K562 (cell line): ENCODE results near the gene GNG5. TPM values are rescaled to one million over a fixed set of nuclear protein-coding genes. Genes with fewer than 3 reads are reported as not detected.

Experiments used
- BCOR ChIP-seq: fragments of 450-650 bp; IDR thresholded peaks from 2 replicates; pipeline ENCODE4 v1.6.1; 2016
- CREB1 ChIP-seq, 2 experiments: sonication (generic) in 1 of 2; formaldehyde crosslinking in 1 of 2; IDR thresholded peaks; 2 replicates each; pipeline versions ENCODE4 v1.6.1 to v1.8.0; 2012 to 2022; ENCODE audit warnings: inconsistent platforms in 1 of 2, mild to moderate bottlenecking in 1 of 2, missing genetic modification reagents in 1 of 2, moderate library complexity in 1 of 2
- FIP1L1 ChIP-seq: fragments of 200-400 bp; formaldehyde crosslinking; IDR thresholded peaks from 2 replicates; pipeline ENCODE4 v1.6.1; 2018; ENCODE audit warnings: mild to moderate bottlenecking, low read depth, low read length; ENCODE audit not compliant: poor library complexity, severe bottlenecking
- HNRNPLL ChIP-seq: fragments of 200-400 bp; formaldehyde crosslinking; IDR thresholded peaks from 2 replicates; pipeline ENCODE4 v1.6.1; 2017; ENCODE audit warnings: low read length, low read depth, mild to moderate bottlenecking; ENCODE audit not compliant: poor library complexity, severe bottlenecking
- L3MBTL2 ChIP-seq: fragments of 450-650 bp; IDR thresholded peaks from 2 replicates; pipeline ENCODE4 v1.6.1; 2016; ENCODE audit warnings: mild to moderate bottlenecking, moderate library complexity
- NFIC ChIP-seq: fragments of 450-650 bp; IDR thresholded peaks from 2 replicates; pipeline ENCODE4 v1.6.1; 2017; ENCODE audit warnings: mild to moderate bottlenecking, inconsistent platforms
- NR2C1 ChIP-seq, 2 experiments: fragments of 450-650 bp; IDR thresholded peaks; 2 replicates each; pipeline ENCODE4 v1.6.1; 2017; ENCODE audit warnings: mild to moderate bottlenecking in 2 of 2, antibody characterized with exemption in 1 of 2, inconsistent platforms in 1 of 2, missing compliant biosample characterization in 1 of 2, missing genetic modification characterization in 1 of 2
- POLR2G ChIP-seq: fragments of 200-400 bp; formaldehyde crosslinking; IDR thresholded peaks from 2 replicates; pipeline ENCODE4 v1.6.1; 2017; ENCODE audit warnings: low read depth, mild to moderate bottlenecking, antibody characterized with exemption, low read length, moderate library complexity
- RB1 ChIP-seq: fragments of 450-650 bp; IDR thresholded peaks from 2 replicates; pipeline ENCODE4 v1.6.1; 2017; ENCODE audit warnings: low read depth, mild to moderate bottlenecking
- RBM22 ChIP-seq: fragments of 200-400 bp; formaldehyde crosslinking; IDR thresholded peaks from 2 replicates; pipeline ENCODE4 v1.6.1; 2018; ENCODE audit warnings: low read length, low read depth; ENCODE audit not compliant: poor library complexity, severe bottlenecking
- RBM39 ChIP-seq: fragments of 200-400 bp; formaldehyde crosslinking; optimal IDR thresholded peaks from 2 replicates; pipeline ENCODE3; 2018; ENCODE audit warnings: low read depth, low read length
- TRIM28 ChIP-seq: fragments of 450-650 bp; IDR thresholded peaks from 2 replicates; pipeline ENCODE4 v1.6.1; 2017
- XRCC5 ChIP-seq: fragments of 200-400 bp; formaldehyde crosslinking; IDR thresholded peaks from 2 replicates; pipeline ENCODE4 v1.6.1; 2017; ENCODE audit warnings: low read depth, mild to moderate bottlenecking, low read length
- ZBTB1 ChIP-seq: sonication (generic); formaldehyde crosslinking; IDR thresholded peaks from 2 replicates; pipeline ENCODE4 v1.8.1; 2023; ENCODE audit warnings: missing genetic modification reagents, low read depth, mild to moderate bottlenecking, borderline replicate concordance
- ZNF24 ChIP-seq: fragments of 450-650 bp; IDR thresholded peaks from 2 replicates; pipeline ENCODE4 v1.6.1; 2016
- ZZZ3 ChIP-seq: fragments of 450-650 bp; IDR thresholded peaks from 2 replicates; pipeline ENCODE4 v1.6.1; 2016; ENCODE audit warnings: antibody characterized with exemption, mild to moderate bottlenecking, moderate library complexity
- polyA plus RNA-seq, 8 experiments: library from polyadenylated mRNA; depleted of rRNA in 4 of 8; stranded (reverse) in 5 of 8; unstranded in 3 of 8; fragments of >200 nt; fragmentation: Nextera tagmentation in 2 of 8; fragmentation: Illumina TruSeq in 1 of 8; extraction: Ambion mirVana in 2 of 8; extraction: Trizol in 1 of 8; gene quantifications; 2 replicates each; pipeline versions ENCODE4 v1.2.1 to v1.2.3, GENCODE V29; 2011 to 2014; ENCODE audit warnings: inconsistent platforms in 1 of 8, missing spikeins in 1 of 8
- total RNA-seq, 7 experiments: library from RNA; depleted of rRNA in 6 of 7; stranded (reverse); fragments of >200 nt in 6 of 7; fragmentation: Illumina TruSeq in 2 of 7; extraction: Trizol in 2 of 7; gene quantifications; 2 replicates each; pipeline versions ENCODE4 v1.2.1 to v1.2.3, GENCODE V29; 2011 to 2021; ENCODE audit warnings: low replicate concordance in 1 of 7
- TF ChIP-seq, protein P1 (sequence below), 2 experiments: fragments of 200-800 bp in 1 of 2; sonication (Bioruptor generic) in 1 of 2; sonication (generic) in 1 of 2; formaldehyde crosslinking in 1 of 2; IDR thresholded peaks in 1 of 2; conservative IDR thresholded peaks in 1 of 2; 2 replicates each; pipeline versions ENCODE4 v1.5.0 to v1.6.1; 2016 to 2020; ENCODE audit warnings: missing compliant biosample characterization in 1 of 2, missing genetic modification characterization in 1 of 2, missing genetic modification reagents in 1 of 2
- TF ChIP-seq, protein P2 (sequence below): fragments of 450-650 bp; formaldehyde crosslinking; IDR thresholded peaks from 2 replicates; pipeline ENCODE4 v1.4.0; 2020; ENCODE audit warnings: mild to moderate bottlenecking, moderate library complexity
- TF ChIP-seq, protein P3 (sequence below): fragments of 250-450 bp; sonication (Bioruptor Pico); IDR thresholded peaks from 2 replicates; pipeline ENCODE4 v1.4.0; 2020

The GNG5 gene
- total and polyA plus RNA-seq, 9 of the 15 experiments (the other 6 are each of a cell fraction or from before 2014, with no cell fraction given): 61.9 to 243 (median 150) TPM

DNA sequence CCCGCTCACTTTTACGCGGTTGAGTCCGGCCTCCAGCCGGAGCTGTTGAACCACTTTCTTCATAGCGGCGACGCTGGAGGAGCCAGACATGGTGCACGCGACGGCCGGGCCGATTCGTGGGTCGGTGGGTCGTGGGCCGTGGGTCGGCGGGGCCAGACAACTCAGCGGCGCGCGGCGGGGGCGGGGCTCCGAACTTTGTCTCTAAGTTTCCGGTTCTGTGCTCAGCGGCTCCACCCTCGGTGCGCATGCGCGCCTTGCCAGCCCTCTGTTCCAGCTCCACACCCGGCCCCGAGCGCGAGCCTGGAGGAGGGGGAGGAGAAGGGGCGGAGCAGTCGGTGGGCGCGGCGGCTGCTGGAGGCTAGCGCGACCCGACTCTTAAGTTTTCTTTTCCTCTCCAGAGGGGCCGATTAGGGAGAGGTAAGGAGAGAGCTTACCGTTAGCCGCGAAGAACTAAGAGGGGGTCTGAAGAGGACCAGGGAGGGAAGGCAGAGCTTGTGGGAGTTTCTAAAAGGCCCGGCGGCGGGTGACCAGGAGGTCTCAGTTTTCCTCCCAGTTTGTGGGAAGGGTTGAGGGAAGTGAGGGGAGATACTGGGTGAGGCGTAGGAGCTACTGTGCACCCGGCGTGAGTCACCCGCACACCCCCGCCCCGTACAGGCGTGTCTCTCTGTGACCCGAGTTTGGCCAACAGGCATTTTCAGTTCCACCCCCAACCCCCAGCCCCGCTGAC is at the start of gene GNG5, which contains the start of gene SPATA1 (continued):
- TF ChIP-seq POLR2G: peak; percentile 87
- peak; percentile 46; the same call in 1 of the 2 replicates for TF ChIP-seq XRCC5
- TF ChIP-seq, protein P1, sequence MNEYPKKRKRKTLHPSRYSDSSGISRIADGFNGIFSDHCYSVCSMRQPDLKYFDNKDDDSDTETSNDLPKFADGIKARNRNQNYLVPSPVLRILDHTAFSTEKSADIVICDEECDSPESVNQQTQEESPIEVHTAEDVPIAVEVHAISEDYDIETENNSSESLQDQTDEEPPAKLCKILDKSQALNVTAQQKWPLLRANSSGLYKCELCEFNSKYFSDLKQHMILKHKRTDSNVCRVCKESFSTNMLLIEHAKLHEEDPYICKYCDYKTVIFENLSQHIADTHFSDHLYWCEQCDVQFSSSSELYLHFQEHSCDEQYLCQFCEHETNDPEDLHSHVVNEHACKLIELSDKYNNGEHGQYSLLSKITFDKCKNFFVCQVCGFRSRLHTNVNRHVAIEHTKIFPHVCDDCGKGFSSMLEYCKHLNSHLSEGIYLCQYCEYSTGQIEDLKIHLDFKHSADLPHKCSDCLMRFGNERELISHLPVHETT (CRISPR knock-in tag; conservative IDR thresholded peaks at IDR 0.05 in 1 of 2, IDR thresholded peaks at IDR 0.05 in 1 of 2): peak in 1 of 2 experiments; percentile 82; a peak in 1 of 4 replicates
- TF ChIP-seq ZBTB1 (CRISPR knock-in tag): peak; percentile 88
- TF ChIP-seq ZZZ3: no peak
- 0 out of 2 replicates have a peak, but pooled peaks have one; percentile 11 for TF ChIP-seq BCOR
- peak; percentile 83 for TF ChIP-seq HNRNPLL
- TF ChIP-seq, protein P2, sequence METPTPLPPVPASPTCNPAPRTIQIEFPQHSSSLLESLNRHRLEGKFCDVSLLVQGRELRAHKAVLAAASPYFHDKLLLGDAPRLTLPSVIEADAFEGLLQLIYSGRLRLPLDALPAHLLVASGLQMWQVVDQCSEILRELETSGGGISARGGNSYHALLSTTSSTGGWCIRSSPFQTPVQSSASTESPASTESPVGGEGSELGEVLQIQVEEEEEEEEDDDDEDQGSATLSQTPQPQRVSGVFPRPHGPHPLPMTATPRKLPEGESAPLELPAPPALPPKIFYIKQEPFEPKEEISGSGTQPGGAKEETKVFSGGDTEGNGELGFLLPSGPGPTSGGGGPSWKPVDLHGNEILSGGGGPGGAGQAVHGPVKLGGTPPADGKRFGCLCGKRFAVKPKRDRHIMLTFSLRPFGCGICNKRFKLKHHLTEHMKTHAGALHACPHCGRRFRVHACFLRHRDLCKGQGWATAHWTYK (CRISPR knock-in tag): no peak
- TF ChIP-seq RB1: peak; percentile 73
- TF ChIP-seq L3MBTL2: peak; percentile 70
- peak; percentile 46; the same call in 1 of the 2 replicates for TF ChIP-seq ZNF24
- TF ChIP-seq CREB1 (IDR thresholded peaks at IDR 0.05): peak; percentile 69
- TF ChIP-seq CREB1 (CRISPR knock-in tag; IDR thresholded peaks at IDR 0.05): 0 out of 2 replicates have a peak, but pooled peaks have one; percentile 66
- peak; percentile 89 for TF ChIP-seq NR2C1 (IDR thresholded peaks at IDR 0.05)
- TF ChIP-seq NR2C1 (tag; IDR thresholded peaks at IDR 0.05): peak; percentile 90
- TF ChIP-seq, protein P3, sequence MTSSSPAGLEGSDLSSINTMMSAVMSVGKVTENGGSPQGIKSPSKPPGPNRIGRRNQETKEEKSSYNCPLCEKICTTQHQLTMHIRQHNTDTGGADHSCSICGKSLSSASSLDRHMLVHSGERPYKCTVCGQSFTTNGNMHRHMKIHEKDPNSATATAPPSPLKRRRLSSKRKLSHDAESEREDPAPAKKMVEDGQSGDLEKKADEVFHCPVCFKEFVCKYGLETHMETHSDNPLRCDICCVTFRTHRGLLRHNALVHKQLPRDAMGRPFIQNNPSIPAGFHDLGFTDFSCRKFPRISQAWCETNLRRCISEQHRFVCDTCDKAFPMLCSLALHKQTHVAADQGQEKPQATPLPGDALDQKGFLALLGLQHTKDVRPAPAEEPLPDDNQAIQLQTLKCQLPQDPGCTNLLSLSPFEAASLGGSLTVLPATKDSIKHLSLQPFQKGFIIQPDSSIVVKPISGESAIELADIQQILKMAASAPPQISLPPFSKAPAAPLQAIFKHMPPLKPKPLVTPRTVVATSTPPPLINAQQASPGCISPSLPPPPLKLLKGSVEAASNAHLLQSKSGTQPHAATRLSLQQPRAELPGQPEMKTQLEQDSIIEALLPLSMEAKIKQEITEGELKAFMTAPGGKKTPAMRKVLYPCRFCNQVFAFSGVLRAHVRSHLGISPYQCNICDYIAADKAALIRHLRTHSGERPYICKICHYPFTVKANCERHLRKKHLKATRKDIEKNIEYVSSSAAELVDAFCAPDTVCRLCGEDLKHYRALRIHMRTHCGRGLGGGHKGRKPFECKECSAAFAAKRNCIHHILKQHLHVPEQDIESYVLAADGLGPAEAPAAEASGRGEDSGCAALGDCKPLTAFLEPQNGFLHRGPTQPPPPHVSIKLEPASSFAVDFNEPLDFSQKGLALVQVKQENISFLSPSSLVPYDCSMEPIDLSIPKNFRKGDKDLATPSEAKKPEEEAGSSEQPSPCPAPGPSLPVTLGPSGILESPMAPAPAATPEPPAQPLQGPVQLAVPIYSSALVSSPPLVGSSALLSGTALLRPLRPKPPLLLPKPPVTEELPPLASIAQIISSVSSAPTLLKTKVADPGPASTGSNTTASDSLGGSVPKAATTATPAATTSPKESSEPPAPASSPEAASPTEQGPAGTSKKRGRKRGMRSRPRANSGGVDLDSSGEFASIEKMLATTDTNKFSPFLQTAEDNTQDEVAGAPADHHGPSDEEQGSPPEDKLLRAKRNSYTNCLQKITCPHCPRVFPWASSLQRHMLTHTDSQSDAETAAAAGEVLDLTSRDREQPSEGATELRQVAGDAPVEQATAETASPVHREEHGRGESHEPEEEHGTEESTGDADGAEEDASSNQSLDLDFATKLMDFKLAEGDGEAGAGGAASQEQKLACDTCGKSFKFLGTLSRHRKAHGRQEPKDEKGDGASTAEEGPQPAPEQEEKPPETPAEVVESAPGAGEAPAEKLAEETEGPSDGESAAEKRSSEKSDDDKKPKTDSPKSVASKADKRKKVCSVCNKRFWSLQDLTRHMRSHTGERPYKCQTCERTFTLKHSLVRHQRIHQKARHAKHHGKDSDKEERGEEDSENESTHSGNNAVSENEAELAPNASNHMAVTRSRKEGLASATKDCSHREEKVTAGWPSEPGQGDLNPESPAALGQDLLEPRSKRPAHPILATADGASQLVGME: 0 out of 2 replicates have a peak, but pooled peaks have one; percentile 28
- TF ChIP-seq NFIC: peak; percentile 67
- peak; percentile 69 for TF ChIP-seq FIP1L1
- peak; percentile 38 for TF ChIP-seq RBM22
- TF ChIP-seq RBM39: no peak
- TF ChIP-seq TRIM28: peak; percentile 69; the same call in 1 of the 2 replicates
